GM03348 (cell line): ENCODE results near the gene MTTP.

Source experiments
- DNase-seq: peaks from one replicate; pipeline ENCODE4 v3.0.0; 2012; ENCODE audit warnings: low spot score

Gene MTTP

DNA sequence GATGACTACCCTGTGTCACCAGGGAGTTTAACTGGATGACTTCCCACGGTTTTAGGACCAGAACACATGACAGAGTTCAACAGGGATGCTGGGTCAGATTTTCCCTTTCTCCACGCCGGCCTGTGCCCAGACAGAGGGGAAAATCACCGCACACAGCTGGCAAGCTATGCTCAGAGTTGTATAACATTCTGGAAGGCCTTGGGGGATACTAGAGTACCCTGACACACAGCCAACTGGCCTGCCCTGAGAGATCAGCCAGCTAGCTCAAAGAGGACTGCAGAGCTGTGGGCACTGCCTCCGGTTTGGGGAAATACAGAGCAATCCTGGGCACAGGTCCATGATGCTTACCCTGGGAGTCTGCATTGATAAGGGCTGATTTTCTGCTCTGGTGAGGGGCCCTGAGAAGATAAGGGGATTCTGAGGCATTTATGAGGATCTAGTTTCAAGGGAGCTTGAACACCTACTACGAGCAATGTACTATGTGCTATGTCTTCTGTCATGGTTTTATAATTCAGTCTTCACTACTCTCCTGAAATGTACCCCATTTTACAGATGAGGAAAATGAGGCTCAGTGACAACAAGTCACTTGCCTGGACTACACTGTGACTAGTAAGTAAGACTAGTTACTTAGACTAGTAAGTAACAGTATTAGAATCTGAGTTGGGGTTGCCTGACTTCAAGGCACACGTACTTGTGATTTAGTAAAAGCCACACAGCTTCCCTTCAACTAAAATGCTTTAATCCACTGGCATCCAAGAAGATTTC lies 68.3 kb downstream of the MTTP start:
- no peak for DNase-seq

GRCh38 chr4:99644453-99644852 lies 69.8 kb downstream of the MTTP start:
- DNase-seq, result no peak

GRCh38 chr4:99645036-99645435 lies 70.4 kb downstream of the MTTP start:
- no peak for DNase-seq

GRCh38 chr4:99645638-99646037 lies 71.0 kb downstream of the MTTP start:
- DNase-seq, result no peak

DNA sequence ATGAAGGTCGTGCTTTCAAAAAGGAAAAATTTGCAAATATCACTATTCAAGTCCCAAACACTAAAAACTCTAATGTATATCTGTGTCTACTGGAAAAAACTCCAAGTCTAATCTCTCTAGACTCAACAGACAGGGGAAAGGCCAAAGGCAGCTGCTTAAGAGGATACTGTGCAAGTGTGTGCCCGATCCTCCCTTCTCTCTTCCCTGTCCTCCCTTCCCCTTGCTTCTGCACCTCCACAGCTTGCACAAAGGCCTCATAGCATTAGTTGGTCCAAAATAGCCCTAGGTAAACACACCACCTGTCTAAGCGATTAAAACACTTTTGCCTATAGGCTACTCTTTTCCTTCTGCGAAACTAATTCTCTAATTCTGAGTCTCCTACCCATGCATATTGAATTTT lies 72.4 kb downstream of the MTTP start:
- DNase-seq, result no peak

DNA sequence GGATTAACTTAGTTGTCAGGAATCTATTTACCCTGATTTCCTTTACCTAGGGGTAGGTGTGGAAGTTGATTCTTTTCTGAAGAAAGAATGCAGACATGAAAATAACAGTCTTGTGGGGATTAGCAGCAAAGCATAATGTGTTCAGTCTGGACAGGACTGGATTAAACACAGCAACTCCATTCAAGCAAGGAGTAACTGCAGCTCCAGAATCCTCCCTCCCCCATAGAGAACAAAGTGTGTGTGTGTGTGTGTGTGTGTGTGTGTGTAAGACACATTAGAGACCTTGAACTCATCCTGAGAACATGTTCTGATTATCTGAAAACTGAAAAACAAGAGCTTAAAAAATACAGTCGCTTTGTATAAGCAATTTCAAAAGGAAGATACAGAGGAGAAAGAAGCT lies 73.7 kb downstream of the MTTP start:
- DNase-seq, result no peak

- no peak for DNase-seq
These were observed 74.6 kb downstream of the MTTP start for GRCh38 chr4:99649208-99649607.

DNA sequence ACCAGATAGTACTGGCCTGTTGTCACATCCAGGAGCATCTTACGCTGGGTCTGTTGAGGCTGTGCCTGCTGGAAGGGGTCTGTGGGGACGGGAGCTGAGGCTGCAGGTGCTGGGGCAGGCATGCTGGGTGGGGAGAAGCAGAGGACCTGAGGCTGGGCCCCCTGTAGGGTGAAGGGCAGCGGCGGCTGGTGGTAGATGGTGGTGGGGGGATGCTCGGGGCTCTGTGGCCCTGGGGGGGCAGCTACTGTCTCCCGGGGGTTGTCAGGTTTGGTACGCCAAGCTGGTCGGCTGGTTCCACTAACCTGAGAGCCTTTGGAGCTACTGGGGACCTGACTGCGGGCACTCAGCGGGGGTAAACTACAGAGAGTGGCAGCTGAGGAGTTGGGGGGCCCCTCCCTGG lies 75.2 kb downstream of the MTTP start:
- DNase-seq, result no peak

- no peak for DNase-seq
These were observed 76.6 kb downstream of the MTTP start for GRCh38 chr4:99651016-99651769.

- DNase-seq, result no peak
These were observed 77.3 kb downstream of the MTTP start for GRCh38 chr4:99651811-99652485.

GRCh38 chr4:99652596-99653436 lies 78.2 kb downstream of the MTTP start:
- DNase-seq, result no peak

DNA sequence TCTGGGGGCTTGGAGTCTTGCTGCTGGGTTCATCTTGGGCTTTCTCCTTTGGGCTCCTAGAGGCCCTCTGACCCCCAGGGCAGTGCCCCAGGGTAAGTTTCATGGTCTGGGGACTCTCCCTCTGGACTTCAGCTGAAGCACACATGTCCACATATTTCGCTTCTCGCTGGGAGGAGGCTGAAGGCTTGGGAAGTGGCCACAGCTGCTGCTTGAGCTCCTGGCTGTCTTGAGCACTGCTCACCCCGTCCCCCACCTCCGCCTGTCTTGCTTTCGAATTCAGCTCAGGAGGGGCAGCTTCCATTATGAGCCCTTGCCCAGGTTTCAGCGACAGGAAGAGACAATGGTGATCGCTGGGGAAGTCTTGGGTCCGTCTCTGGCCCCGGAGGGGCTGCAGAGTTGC lies 79.3 kb downstream of the MTTP start:
- no peak for DNase-seq

GRCh38 chr4:99654361-99654761 lies 79.7 kb downstream of the MTTP start:
- DNase-seq, result no peak

- DNase-seq, result no peak
These were observed 80.9 kb downstream of the MTTP start for GRCh38 chr4:99655308-99656081.

DNA sequence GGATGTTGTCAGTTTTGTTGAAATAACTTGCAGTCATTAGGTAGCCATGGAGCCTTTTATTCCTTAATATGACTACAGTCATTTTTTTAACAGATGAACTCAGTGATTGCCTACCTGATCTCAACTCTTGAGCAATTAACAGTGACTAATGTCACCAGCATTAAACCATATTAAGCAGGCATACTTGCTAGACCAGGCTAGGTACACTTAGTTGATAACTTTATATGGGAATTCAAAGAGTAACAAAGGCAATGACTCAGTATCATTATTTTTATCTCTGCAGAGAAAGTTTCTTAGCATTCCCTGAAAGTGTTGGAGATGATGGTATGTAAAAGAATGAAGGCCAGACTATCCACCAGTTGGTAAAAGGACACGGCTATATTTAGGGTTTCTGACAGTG lies 83.2 kb downstream of the MTTP start, which contains the start of gene C4orf54:
C4orf54 (minus strand) TSS at position 31 of the 400 bp plus-strand sequence. CDS start 3,180 bp downstream, outside the sequence.
- DNase-seq, result no peak

GRCh38 chr4:99658666-99659065 lies 84.0 kb downstream of the MTTP start:
- DNase-seq, result no peak

DNA sequence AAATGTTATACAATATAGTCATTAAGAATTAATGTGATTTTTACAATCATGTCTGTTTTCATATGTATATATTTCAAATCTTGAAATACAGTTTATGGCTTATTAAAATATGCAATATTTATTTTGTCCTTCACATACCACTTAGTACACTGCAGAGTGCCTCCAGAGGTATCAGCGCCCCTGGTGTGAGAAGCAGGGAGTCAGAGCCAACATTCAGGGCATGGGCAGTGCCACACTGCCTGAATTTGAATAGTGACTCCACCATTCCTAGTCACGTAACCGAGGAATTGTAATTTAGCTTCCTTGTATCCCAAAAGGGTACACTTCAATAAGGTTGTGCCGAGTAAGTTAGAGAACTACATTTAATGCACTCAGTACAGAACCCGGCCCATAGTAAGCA lies 87.3 kb downstream of the MTTP start:
- DNase-seq, result no peak

DNA sequence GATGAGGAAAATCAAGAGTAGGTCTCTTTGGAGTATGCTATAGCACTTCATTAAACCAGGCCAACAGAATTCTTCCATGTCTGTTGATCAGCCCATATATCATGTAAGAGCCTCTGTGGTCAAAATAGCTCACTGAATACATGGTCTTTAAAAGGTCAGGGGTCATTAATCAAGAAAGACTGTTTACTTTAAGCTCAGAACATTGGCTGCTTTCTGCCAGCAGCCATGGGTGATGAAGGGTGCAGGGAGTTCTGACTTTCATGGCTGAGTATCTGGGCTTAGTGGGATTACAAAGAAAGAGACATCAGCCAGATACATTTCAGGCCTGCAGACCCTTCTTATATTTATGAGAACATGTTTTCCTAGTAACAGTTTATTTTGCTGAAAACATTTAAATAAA lies 90.1 kb downstream of the MTTP start:
- no peak for DNase-seq

DNA sequence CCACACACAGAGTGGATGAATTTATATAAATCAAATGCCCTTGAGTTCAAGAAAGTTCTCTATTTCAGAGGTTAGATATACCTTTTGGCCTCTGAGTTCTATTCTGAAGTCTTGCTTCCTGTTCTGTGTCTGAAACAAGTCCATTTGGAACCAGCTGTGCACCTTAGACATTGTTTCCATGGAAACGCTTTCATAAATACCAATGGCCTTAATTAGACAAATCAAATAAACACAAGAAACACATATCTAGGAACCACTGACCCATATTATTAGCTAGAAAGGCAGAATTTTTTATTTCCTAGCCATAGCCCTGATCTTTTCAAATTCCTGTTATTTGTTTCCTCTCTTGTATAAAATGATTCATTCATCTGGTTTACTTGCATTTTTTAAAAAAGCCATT lies 91.4 kb downstream of the MTTP start:
- DNase-seq, result no peak

DNA sequence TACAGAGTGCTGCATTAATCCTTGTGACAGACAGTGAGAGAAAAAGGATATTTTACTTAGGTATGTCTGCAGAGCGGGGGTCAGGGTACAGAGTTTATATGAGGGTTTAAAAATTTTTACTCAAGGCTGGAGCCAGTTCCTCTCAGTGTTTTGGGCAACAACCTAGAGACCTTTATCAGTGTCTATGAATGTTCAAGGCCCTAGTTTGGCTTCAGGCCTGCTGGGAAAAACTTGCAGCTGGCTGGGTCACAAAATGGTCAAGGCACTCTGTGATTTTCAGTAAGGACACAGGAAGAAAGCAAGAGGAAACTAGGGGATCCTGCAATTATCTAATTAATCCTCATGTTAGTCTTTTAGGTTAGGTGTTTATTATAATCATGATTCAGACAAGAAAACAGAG lies 93.8 kb downstream of the MTTP start:
- no peak for DNase-seq

DNA sequence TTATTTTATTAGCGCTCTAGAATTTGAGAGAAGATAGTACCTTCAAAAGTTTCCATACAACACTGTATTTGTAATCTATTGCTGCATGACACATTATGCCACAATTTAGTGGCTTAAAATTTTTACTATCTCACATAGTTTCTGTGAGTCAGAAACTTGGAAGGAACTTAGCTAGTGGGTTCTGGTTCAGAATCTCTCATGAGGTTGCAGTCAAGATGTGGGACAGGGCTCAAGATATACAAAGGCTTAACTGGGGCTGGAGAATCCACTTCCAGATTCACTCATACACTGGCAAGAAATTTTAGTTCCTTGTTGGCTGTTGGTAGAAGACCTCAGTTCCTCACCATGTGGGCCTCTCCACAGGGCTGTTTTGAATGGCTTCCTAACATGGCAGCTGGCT lies 94.5 kb downstream of the MTTP start:
- DNase-seq, result no peak
